ENCODE data around the gene CYP4F3.

DNA sequence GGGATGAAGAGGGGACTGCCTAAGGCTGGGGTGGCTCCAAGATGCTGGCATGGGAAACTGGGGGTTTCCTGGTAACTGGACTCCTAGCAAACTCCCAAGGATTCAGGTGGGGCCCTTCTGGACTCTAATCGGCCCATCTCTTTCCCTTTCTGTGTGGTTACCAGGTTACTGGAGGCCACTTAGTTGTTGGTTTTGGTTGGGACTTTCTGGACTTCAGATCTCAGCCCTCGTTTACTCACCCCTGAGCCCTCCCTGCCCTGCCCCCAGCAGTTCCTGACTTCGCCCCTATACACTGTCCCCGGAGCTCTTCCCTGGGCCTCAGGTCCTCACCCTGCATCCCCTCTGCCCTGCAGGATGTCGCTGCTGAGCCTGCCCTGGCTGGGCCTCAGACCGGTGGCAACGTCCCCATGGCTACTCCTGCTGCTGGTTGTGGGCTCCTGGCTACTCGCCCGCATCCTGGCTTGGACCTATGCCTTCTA is 32.5 kb downstream of the CYP4F3 start:
- TF ChIP-seq NFIC (IDR thresholded peaks at IDR 0.05) (no peak), REST (IDR thresholded peaks at IDR 0.05; ENCODE audit: low read depth) (no peak), TEAD4 (IDR thresholded peaks at IDR 0.05) (no peak), TAF1 (IDR thresholded peaks at IDR 0.05; ENCODE audit: low read depth) (no peak), YY1 (IDR thresholded peaks at IDR 0.05; ENCODE audit: low read depth) (no peak), EP300 (IDR thresholded peaks at IDR 0.05; ENCODE audit: borderline replicate concordance) (no peak), CEBPB (IDR thresholded peaks at IDR 0.05) (no peak), RAD21 (IDR thresholded peaks at IDR 0.05; ENCODE audit: low read depth) (no peak)
- TF ChIP-seq, protein P1, sequence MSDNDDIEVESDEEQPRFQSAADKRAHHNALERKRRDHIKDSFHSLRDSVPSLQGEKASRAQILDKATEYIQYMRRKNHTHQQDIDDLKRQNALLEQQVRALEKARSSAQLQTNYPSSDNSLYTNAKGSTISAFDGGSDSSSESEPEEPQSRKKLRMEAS (IDR thresholded peaks at IDR 0.05), result no peak

Measured in Ishikawa (cell line).